MCF 10A (cell line): ENCODE results near the gene D2HGDH. TPM values are rescaled to one million over a fixed set of nuclear protein-coding genes. Genes with fewer than 3 reads are reported as not detected.

Experiments
- Bru-seq: library from RNA; stranded (reverse); fragments of 400-500 nt; gene quantifications from one replicate; lab custom pipeline; 2021; lab: Mats Ljungman, UMichigan
- BruChase-seq, 2 experiments: library from RNA; stranded (reverse); fragments of 400-500 nt; gene quantifications; one replicate each; lab custom pipeline; 2021; lab: Mats Ljungman, UMichigan
- BruUV-seq: library from RNA; stranded (reverse); fragments of 400-500 nt; replicated peaks from 2 replicates; lab custom pipeline; 2021; lab: Mats Ljungman, UMichigan
- CTCF ChIA-PET: fragments of 300-600 bp; sonication (Branson Sonifier 250); formaldehyde crosslinking; extraction: SDS; loops from one replicate; lab custom pipeline; 2021; ENCODE audit warnings: antibody characterized with exemption, inconsistent platforms; lab: Yijun Ruan, JAX
- POLR2A ChIA-PET: fragments of 300-600, 350-650 bp; sonication (Branson Sonifier 250); formaldehyde crosslinking; extraction: SDS; loops from one replicate; lab custom pipeline; 2020; ENCODE audit warnings: antibody characterized with exemption, inconsistent platforms; lab: Yijun Ruan, JAX
- DNase-seq: peaks from one replicate; pipeline ENCODE4 v3.0.0-alpha.2; 2018; ENCODE audit not compliant: unreplicated experiment
- H3K27ac Mint-ChIP-seq: one replicate; pipeline ENCODE4 v1.8.0; 2022; ENCODE audit warnings: mild to moderate bottlenecking, low read depth, mixed read lengths; ENCODE audit not compliant: unreplicated experiment
- H3K27me3 Mint-ChIP-seq: one replicate; pipeline ENCODE4 v1.8.0; 2022; ENCODE audit warnings: mixed read lengths; ENCODE audit not compliant: insufficient read depth, unreplicated experiment
- H3K36me3 Mint-ChIP-seq: one replicate; pipeline ENCODE4 v1.8.0; 2022; ENCODE audit warnings: mild to moderate bottlenecking, moderate library complexity, mixed read lengths; ENCODE audit not compliant: insufficient read depth, unreplicated experiment
- H3K4me1 Mint-ChIP-seq: one replicate; pipeline ENCODE4 v1.8.0; 2022; ENCODE audit warnings: mixed read lengths; ENCODE audit not compliant: insufficient read depth, unreplicated experiment
- H3K4me3 Mint-ChIP-seq: one replicate; pipeline ENCODE4 v1.8.0; 2022; ENCODE audit warnings: mild to moderate bottlenecking, moderate library complexity, mixed read lengths; ENCODE audit not compliant: unreplicated experiment
- H3K9me3 Mint-ChIP-seq: one replicate; pipeline ENCODE4 v1.8.0; 2022; ENCODE audit warnings: mixed read lengths; ENCODE audit not compliant: unreplicated experiment
- CTCF ChIP-seq: fragments of 200-600 bp; IDR thresholded peaks from one replicate; pipeline ENCODE4 v1.8.0; 2022; ENCODE audit warnings: antibody characterized with exemption, mild to moderate bottlenecking; ENCODE audit not compliant: unreplicated experiment
- intact Hi-C: fragments of 100-400 bp; cut with micrococcal nuclease; formaldehyde crosslinking; loops from 2 replicates; pipeline ENCODE4 v1.14.1; 2022
- long read RNA-seq: library from polyadenylated mRNA; stranded (forward); transcript quantifications from one replicate; pipeline ENCODE4 v2.0.0, GENCODE V29; 2022
- total RNA-seq: library from RNA; stranded (reverse); gene quantifications from 2 replicates; pipeline ENCODE4 v1.2.3, GENCODE V29; 2022

Gene D2HGDH
- 37.5 and 41.5 TPM in 2 replicates for total RNA-seq
- percentile 51 among the genes with signal in this experiment for Bru-seq, nascent RNA
- BruChase-seq, experiment 1, labeled RNA remaining after a 6-hour chase: percentile 64 among the genes with signal in this experiment
- percentile 57 among the genes with signal in this experiment for BruChase-seq, experiment 2, labeled RNA remaining after a 2-hour chase
- long read RNA-seq, transcript D2HGDH-201 (10 exons, 2,617 nt): major isoform, 5 of 62 reads
- long read RNA-seq, partial matches to known transcripts: 12 of 62 reads
- long read RNA-seq, other reads (novel, unspliced or antisense): 44 of 62 reads

- POLR2A ChIA-PET: interaction anchor here (0.5 to 3.5 kb wide), 12 partner anchors 15 to 225 kb away, joined by 3 to 33 read pairs (median 4); partner anchors contain the start of genes ATG4B, DTYMK, ING5 and THAP4
- TF ChIP-seq CTCF: no peak
- peaks cover 10% of the 10 kb centered on the region for H3K4me1 Mint-ChIP-seq
- no peak within 1 kb of the TSS for H3K27ac Mint-ChIP-seq
- peak within 1 kb of the TSS; percentile 71 for H3K4me3 Mint-ChIP-seq
- CTCF ChIA-PET: interaction anchor here (1.2 kb wide), 1 partner anchor 144 kb away, joined by 4 read pairs; no protein-coding TSS in a partner anchor
- peak; percentile 85 for DNase-seq
- H3K9me3 Mint-ChIP-seq: no peaks in the 10 kb centered on the region
- no peaks in the 10 kb centered on the region for H3K27me3 Mint-ChIP-seq
- peaks cover 16% of the 10 kb centered on the region for H3K36me3 Mint-ChIP-seq
- intact Hi-C loops: loop anchor here (2.0 kb wide), 2 partner anchors 34 to 144 kb away; no protein-coding TSS in a partner anchor
- BruUV-seq: no TSS peak
Measured at GRCh38 chr2:241734467-241735208, at the start of gene D2HGDH. Gene D2HGDH, plus strand, starts transcription at chr2:241734630. Its CDS starts 595 bp downstream, at chr2:241735225.

GRCh38 chr2:241686324-241686649 lies 48.1 kb upstream of the D2HGDH start:
- Mint-ChIP-seq H3K9me3 (no peaks in the 10 kb centered on the region), H3K4me3 (peak overlapping the region; percentile 90), H3K36me3 (peaks cover 34% of the 10 kb centered on the region), H3K27ac (peak overlapping the region; percentile 79), H3K4me1 (peaks cover 7% of the 10 kb centered on the region), H3K27me3 (no peaks in the 10 kb centered on the region)
- ChIA-PET POLR2A (interaction anchor here (0.6 to 4.3 kb wide), 24 partner anchors 9 to 1120 kb away, joined by 3 to 136 read pairs (median 4); partner anchors contain the start of genes ATG4B, CAPN10, D2HGDH and ING5), CTCF (interaction anchor here (0.8 to 1.8 kb wide), 2 partner anchors 192 to 1096 kb away, joined by 4 to 5 read pairs; no protein-coding TSS in a partner anchor)
- no peak for TF ChIP-seq CTCF
- no TSS peak for BruUV-seq
- no peak for DNase-seq
- intact Hi-C loops: loop anchor here (5.0 kb wide), 1 partner anchor 191 kb away; no protein-coding TSS in a partner anchor

GRCh38 chr2:241686650-241687425 lies 47.6 kb upstream of the D2HGDH start, which contains the start of gene DTYMK:
Gene DTYMK, minus strand, starts transcription at chr2:241686815. Its CDS starts 32 bp downstream, at chr2:241686783.
- intact Hi-C loops: loop anchor here (5.0 kb wide), 1 partner anchor 190 kb away; no protein-coding TSS in a partner anchor
- peaks cover 7% of the 10 kb centered on the region for H3K4me1 Mint-ChIP-seq
- CTCF ChIA-PET: interaction anchor here (0.8 to 1.8 kb wide), 2 partner anchors 192 to 1097 kb away, joined by 4 to 5 read pairs; no protein-coding TSS in a partner anchor
- DNase-seq: peak; percentile 97
- H3K9me3 Mint-ChIP-seq: no peaks in the 10 kb centered on the region
- no peak for TF ChIP-seq CTCF
- no peaks in the 10 kb centered on the region for H3K27me3 Mint-ChIP-seq
- H3K27ac Mint-ChIP-seq: peak within 1 kb of the TSS; percentile 91
- peak within 1 kb of the TSS; percentile 90 for H3K4me3 Mint-ChIP-seq
- H3K36me3 Mint-ChIP-seq: peaks cover 34% of the 10 kb centered on the region
- POLR2A ChIA-PET: interaction anchor here (0.6 to 4.3 kb wide), 26 partner anchors 8 to 1121 kb away, joined by 3 to 136 read pairs (median 4); partner anchors contain the start of genes ATG4B, CAPN10, D2HGDH and ING5
- BruUV-seq: TSS peak; percentile 57
